HG03571 (cell line): ENCODE data around the gene ZNF764.
"Not testable (repeated sequence)": the region's sequence is repeated elsewhere in the genome, so short reads cannot be mapped to it uniquely, and the experiment has no call there.

Source experiments
- ATAC-seq: cut with Tn5 transposase; IDR thresholded peaks from one replicate; pipeline ENCODE4 v1.9.1; 2021; ENCODE audit not compliant: unreplicated experiment

Gene ZNF764

GRCh38 chr16:30557957-30558788 lies at the start of gene ZNF764:
Gene ZNF764 (minus strand): TSS chr16:30558374. CDS start chr16:30558182, 192 bp downstream.
- peak; percentile 69 for ATAC-seq

- no peak for ATAC-seq
Measured at GRCh38 chr16:30606004-30606403, 47.8 kb upstream of the ZNF764 start.

GRCh38 chr16:30605158-30605557 lies 47.0 kb upstream of the ZNF764 start:
- no peak for ATAC-seq

- ATAC-seq = no peak
Measured at GRCh38 chr16:30604316-30604947, 46.3 kb upstream of the ZNF764 start.

GRCh38 chr16:30603945-30604315 lies 45.8 kb upstream of the ZNF764 start:
- no peak for ATAC-seq

GRCh38 chr16:30602616-30603277 lies 44.6 kb upstream of the ZNF764 start:
- no peak for ATAC-seq

GRCh38 chr16:30601966-30602365 lies 43.8 kb upstream of the ZNF764 start:
- ATAC-seq = no peak

- no peak for ATAC-seq
Measured at GRCh38 chr16:30600929-30601328, 42.8 kb upstream of the ZNF764 start.

GRCh38 chr16:30600215-30600614 lies 42.0 kb upstream of the ZNF764 start:
- ATAC-seq = no peak

GRCh38 chr16:30592871-30593270 lies 34.7 kb upstream of the ZNF764 start:
- no peak for ATAC-seq

GRCh38 chr16:30590869-30591268 lies 32.7 kb upstream of the ZNF764 start:
- not testable (repeated sequence) for ATAC-seq

- ATAC-seq = not testable (repeated sequence)
Measured at GRCh38 chr16:30589582-30589981, 31.4 kb upstream of the ZNF764 start.

- no peak for ATAC-seq
Measured at GRCh38 chr16:30588651-30589050, 30.5 kb upstream of the ZNF764 start.

- ATAC-seq = peak; percentile 84
Measured at GRCh38 chr16:30585400-30586191, 27.4 kb upstream of the ZNF764 start, which contains the start of gene ZNF785. Gene ZNF785 (minus strand): TSS chr16:30585697. CDS start chr16:30585611, 86 bp downstream.

GRCh38 chr16:30585022-30585399 lies 26.8 kb upstream of the ZNF764 start:
- ATAC-seq = peak; percentile 25

- no peak for ATAC-seq
Measured at GRCh38 chr16:30582611-30583340, 24.6 kb upstream of the ZNF764 start.

- ATAC-seq = no peak
Measured at GRCh38 chr16:30581457-30581856, 23.3 kb upstream of the ZNF764 start.

- no peak for ATAC-seq
Measured at GRCh38 chr16:30574678-30575077, 16.5 kb upstream of the ZNF764 start.

- ATAC-seq = peak; percentile 64
Measured at GRCh38 chr16:30571445-30572322, 13.5 kb upstream of the ZNF764 start, which contains the start of gene ZNF688. Gene ZNF688 (minus strand): TSS chr16:30571714. CDS start chr16:30571629, 85 bp downstream.
